ENCODE data around the gene NAGLU. TPM values are rescaled to one million over a fixed set of nuclear protein-coding genes. Genes with fewer than 3 reads are reported as not detected.

Gene NAGLU
- polyA plus RNA-seq, 1 donor (not counting 4 experiments of a cell fraction or from before 2014, with no cell fraction given), result 6.9 TPM

GRCh38 chr17:42502926-42503325, 33.1 kb upstream of the NAGLU start:
- Histone ChIP-seq H3K27me3 (ENCODE audit: control insufficient read depth, extremely low read depth, insufficient read depth, low read length) (no peaks in the 10 kb centered on the region), H3K36me3 (ENCODE audit: control insufficient read depth in 2 of 2, extremely low read depth in 1 of 2, insufficient read depth in 2 of 2, low read length in 2 of 2) (peaks cover 20 to 29% of the 10 kb centered on the region in 2 experiments), H3K9me3 (ENCODE audit: control insufficient read depth, low read depth, low read length) (no peaks in the 10 kb centered on the region), H3K4me1 (ENCODE audit: control insufficient read depth, extremely low read depth, insufficient read depth, low read length) (no peaks in the 10 kb centered on the region), H3K27ac (ENCODE audit: control insufficient read depth, insufficient read depth, low read length) (no peak overlapping the region), H2AFZ (ENCODE audit: control insufficient read depth, low read length) (no peak overlapping the region), H3K4me3 (ENCODE audit: control insufficient read depth in 2 of 3, extremely low read depth in 1 of 3, insufficient read depth in 2 of 3, low read depth in 1 of 3, low read length in 3 of 3) (no peak overlapping the region), H3K9me1 (ENCODE audit: control insufficient read depth, extremely low read depth, insufficient read depth, low read length) (no peaks in the 10 kb centered on the region), H4K20me1 (ENCODE audit: control insufficient read depth, extremely low read depth, insufficient read depth, low read length) (no peaks in the 10 kb centered on the region), H3K79me2 (ENCODE audit: control insufficient read depth, insufficient read depth, low read length) (no peaks in the 10 kb centered on the region), H3K9ac (ENCODE audit: control insufficient read depth, extremely low read depth, insufficient read depth, low read length) (no peak overlapping the region), H3K4me2 (ENCODE audit: control insufficient read depth, extremely low read depth, insufficient read depth, low read depth, low read length) (no peak overlapping the region)
- FAIRE-seq (no peak), DNase-seq (ENCODE audit: low read depth, low spot score) (no peak)
- dilution Hi-C loops (cut with MboI; ENCODE audit: extremely low pct_ligation_motif_present, low sequenced_read_pairs), result loop anchor here (25.0 kb wide), 1 partner anchor 191 kb away; no protein-coding TSS in a partner anchor
- TF ChIP-seq, protein P1, sequence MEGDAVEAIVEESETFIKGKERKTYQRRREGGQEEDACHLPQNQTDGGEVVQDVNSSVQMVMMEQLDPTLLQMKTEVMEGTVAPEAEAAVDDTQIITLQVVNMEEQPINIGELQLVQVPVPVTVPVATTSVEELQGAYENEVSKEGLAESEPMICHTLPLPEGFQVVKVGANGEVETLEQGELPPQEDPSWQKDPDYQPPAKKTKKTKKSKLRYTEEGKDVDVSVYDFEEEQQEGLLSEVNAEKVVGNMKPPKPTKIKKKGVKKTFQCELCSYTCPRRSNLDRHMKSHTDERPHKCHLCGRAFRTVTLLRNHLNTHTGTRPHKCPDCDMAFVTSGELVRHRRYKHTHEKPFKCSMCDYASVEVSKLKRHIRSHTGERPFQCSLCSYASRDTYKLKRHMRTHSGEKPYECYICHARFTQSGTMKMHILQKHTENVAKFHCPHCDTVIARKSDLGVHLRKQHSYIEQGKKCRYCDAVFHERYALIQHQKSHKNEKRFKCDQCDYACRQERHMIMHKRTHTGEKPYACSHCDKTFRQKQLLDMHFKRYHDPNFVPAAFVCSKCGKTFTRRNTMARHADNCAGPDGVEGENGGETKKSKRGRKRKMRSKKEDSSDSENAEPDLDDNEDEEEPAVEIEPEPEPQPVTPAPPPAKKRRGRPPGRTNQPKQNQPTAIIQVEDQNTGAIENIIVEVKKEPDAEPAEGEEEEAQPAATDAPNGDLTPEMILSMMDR (optimal IDR thresholded peaks at IDR 0.05 in 1 of 3, IDR thresholded peaks at IDR 0.05 in 1 of 3, conservative IDR thresholded peaks at IDR 0.05 in 1 of 3; ENCODE audit: extremely low read depth in 1 of 3, insufficient read depth in 2 of 3, low read length in 3 of 3), result no peak
- no peak for TF ChIP-seq EZH2 (IDR thresholded peaks at IDR 0.05; ENCODE audit: low read length)

DNA sequence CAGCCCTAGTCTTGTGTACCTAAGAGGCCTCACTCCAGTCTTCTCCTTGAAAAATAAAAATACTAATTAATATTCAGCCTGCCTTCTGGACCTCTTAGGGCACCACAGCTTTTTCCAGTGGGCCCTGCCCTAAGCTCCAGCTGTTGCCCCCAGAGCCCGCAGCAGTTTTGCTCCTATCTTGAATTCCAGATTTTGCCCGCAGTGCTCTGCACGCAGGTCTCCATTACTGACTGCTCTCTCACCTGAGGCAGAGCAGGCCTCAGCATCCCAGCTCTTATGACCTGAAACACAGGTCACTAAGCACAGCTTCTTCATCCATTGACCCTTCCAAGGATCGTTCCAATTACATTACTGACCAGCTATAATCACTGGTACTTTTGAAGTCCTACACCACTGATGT, 28.4 kb upstream of the NAGLU start:
- Histone ChIP-seq H3K4me2 (ENCODE audit: control insufficient read depth, extremely low read depth, insufficient read depth, low read depth, low read length) (no peak overlapping the region), H3K9me1 (ENCODE audit: control insufficient read depth, extremely low read depth, insufficient read depth, low read length) (no peaks in the 10 kb centered on the region), H3K4me3 (ENCODE audit: control insufficient read depth in 2 of 3, extremely low read depth in 1 of 3, insufficient read depth in 2 of 3, low read depth in 1 of 3, low read length in 3 of 3) (no peak overlapping the region), H3K9ac (ENCODE audit: control insufficient read depth, extremely low read depth, insufficient read depth, low read length) (no peak overlapping the region), H3K36me3 (ENCODE audit: control insufficient read depth in 2 of 2, extremely low read depth in 1 of 2, insufficient read depth in 2 of 2, low read length in 2 of 2) (peaks cover 26 to 27% of the 10 kb centered on the region in 2 experiments), H3K27me3 (ENCODE audit: control insufficient read depth, extremely low read depth, insufficient read depth, low read length) (no peaks in the 10 kb centered on the region), H3K4me1 (ENCODE audit: control insufficient read depth, extremely low read depth, insufficient read depth, low read length) (no peaks in the 10 kb centered on the region), H3K79me2 (ENCODE audit: control insufficient read depth, insufficient read depth, low read length) (no peaks in the 10 kb centered on the region), H2AFZ (ENCODE audit: control insufficient read depth, low read length) (no peak overlapping the region), H3K27ac (ENCODE audit: control insufficient read depth, insufficient read depth, low read length) (no peak overlapping the region), H4K20me1 (ENCODE audit: control insufficient read depth, extremely low read depth, insufficient read depth, low read length) (no peaks in the 10 kb centered on the region), H3K9me3 (ENCODE audit: control insufficient read depth, low read depth, low read length) (no peaks in the 10 kb centered on the region)
- DNase-seq (ENCODE audit: low read depth, low spot score) (no peak), FAIRE-seq (no peak)
- dilution Hi-C loops (cut with MboI; ENCODE audit: extremely low pct_ligation_motif_present, low sequenced_read_pairs), result loop anchor here (25.0 kb wide), 1 partner anchor 195 kb away; no protein-coding TSS in a partner anchor
- TF ChIP-seq EZH2 (IDR thresholded peaks at IDR 0.05; ENCODE audit: low read length), result no peak
- TF ChIP-seq, protein P1 (optimal IDR thresholded peaks at IDR 0.05 in 1 of 3, IDR thresholded peaks at IDR 0.05 in 1 of 3, conservative IDR thresholded peaks at IDR 0.05 in 1 of 3; ENCODE audit: extremely low read depth in 1 of 3, insufficient read depth in 2 of 3, low read length in 3 of 3), result no peak

Measured in keratinocyte (primary cell).